ENCODE results near the gene DHRSX.

DNA sequence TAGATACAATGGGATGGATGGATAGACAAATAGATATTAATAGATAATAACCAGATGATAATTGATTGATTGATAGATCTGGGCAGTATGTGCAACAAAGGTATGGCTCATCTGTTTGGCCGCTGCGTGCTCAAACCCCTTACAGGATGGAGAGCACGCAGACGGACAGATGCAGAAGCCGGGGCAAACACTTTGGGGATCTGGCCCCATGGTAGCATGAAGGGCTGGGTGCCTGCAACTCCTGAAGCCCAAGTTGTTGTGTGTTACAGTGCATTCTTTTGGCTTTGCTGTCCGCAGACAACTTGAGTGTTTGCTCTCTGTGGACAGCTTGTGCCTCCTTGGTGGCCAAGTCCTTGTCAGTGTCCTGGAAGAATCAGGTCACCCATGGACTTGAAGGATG, 10.6 kb upstream of the DHRSX start:
- no peak for TF ChIP-seq CTCF (IDR thresholded peaks at IDR 0.05)
- no peak for TF ChIP-seq POLR2A (IDR thresholded peaks at IDR 0.05)
